ENCODE results near the gene INSIG2. TPM values are rescaled to one million over a fixed set of nuclear protein-coding genes. Genes with fewer than 3 reads are reported as not detected.

Gene INSIG2
- total RNA-seq, 1 experiment from 2014 or later = 8.5 TPM

GRCh38 chr2:118103951-118104940 lies 16.0 kb downstream of the INSIG2 start:
- Histone ChIP-seq H3K27me3 (ENCODE audit: low read length) (no peaks in the 10 kb centered on the region), H3K4me1 (ENCODE audit: insufficient read depth, low read length) (peaks cover 14% of the 10 kb centered on the region), H3K9ac (ENCODE audit: low read length) (no peak overlapping the region), H3K36me3 (ENCODE audit: low read depth, low read length) (peaks cover 41% of the 10 kb centered on the region), H3K4me3 (ENCODE audit: low read length) (no peak overlapping the region), H3F3A (ENCODE audit: low read length, unreplicated experiment) (no peaks in the 10 kb centered on the region), H3K9me2 (replicated peaks; ENCODE audit: low read length) (no peaks in the 10 kb centered on the region), H4K20me1 (ENCODE audit: low read length) (no peaks in the 10 kb centered on the region), H2AFZ (ENCODE audit: low read length) (no peak overlapping the region), H3K27ac (ENCODE audit: low read length) (no peak overlapping the region), H3K9me3 (ENCODE audit: low read length) (no peaks in the 10 kb centered on the region), H3K79me2 (ENCODE audit: low read length) (no peaks in the 10 kb centered on the region), H3K4me2 (ENCODE audit: low read length) (no peak overlapping the region)
- intact Hi-C loops (cut with micrococcal nuclease) = no loop called here
- DNase-seq (no peak), ATAC-seq (no peak)
- TF ChIP-seq EZH2 (IDR thresholded peaks at IDR 0.05; ENCODE audit: low read length, unreplicated experiment) (no peak), EZH2phosphoT487 (IDR thresholded peaks at IDR 0.05; ENCODE audit: borderline replicate concordance, low read length) (no peak), CTCF (conservative IDR thresholded peaks at IDR 0.05; ENCODE audit: low read depth, low read length) (no peak)
- ChIA-PET POLR2A (ENCODE audit: unreplicated experiment) (interaction anchor here (0.6 kb wide), 1 partner anchor 535 kb away, joined by 3 read pairs; no protein-coding TSS in a partner anchor), CTCF (no interaction called here)
- BruUV-seq (replicated peaks) = no TSS peak

- Histone ChIP-seq H3K27me3 (ENCODE audit: low read length) (no peaks in the 10 kb centered on the region), H3K9me3 (ENCODE audit: low read length) (no peaks in the 10 kb centered on the region), H3K9ac (ENCODE audit: low read length) (no peak overlapping the region), H3K36me3 (ENCODE audit: low read depth, low read length) (peaks cover 47% of the 10 kb centered on the region), H3K27ac (ENCODE audit: low read length) (no peak overlapping the region), H3K79me2 (ENCODE audit: low read length) (no peaks in the 10 kb centered on the region), H3K4me1 (ENCODE audit: insufficient read depth, low read length) (peaks cover 14% of the 10 kb centered on the region), H3K4me3 (ENCODE audit: low read length) (no peak overlapping the region), H2AFZ (ENCODE audit: low read length) (no peak overlapping the region), H3F3A (ENCODE audit: low read length, unreplicated experiment) (no peaks in the 10 kb centered on the region), H3K9me2 (replicated peaks; ENCODE audit: low read length) (no peaks in the 10 kb centered on the region), H3K4me2 (ENCODE audit: low read length) (no peak overlapping the region), H4K20me1 (ENCODE audit: low read length) (no peaks in the 10 kb centered on the region)
- ChIA-PET POLR2A (ENCODE audit: unreplicated experiment) (no interaction called here), CTCF (no interaction called here)
- no peak for ATAC-seq
- DNase-seq = no peak
- TF ChIP-seq EZH2 (IDR thresholded peaks at IDR 0.05; ENCODE audit: low read length, unreplicated experiment) = no peak
- no peak for TF ChIP-seq CTCF (conservative IDR thresholded peaks at IDR 0.05; ENCODE audit: low read depth, low read length)
- no peak for TF ChIP-seq EZH2phosphoT487 (IDR thresholded peaks at IDR 0.05; ENCODE audit: borderline replicate concordance, low read length)
- intact Hi-C loops (cut with micrococcal nuclease) = no loop called here
- BruUV-seq (replicated peaks) = no TSS peak
These were observed 17.2 kb downstream of the INSIG2 start for GRCh38 chr2:118105497-118105896.

GRCh38 chr2:118106926-118107325 lies 18.7 kb downstream of the INSIG2 start:
- Histone ChIP-seq H3K4me1 (ENCODE audit: insufficient read depth, low read length) (peaks cover 18% of the 10 kb centered on the region), H3K9me2 (replicated peaks; ENCODE audit: low read length) (no peaks in the 10 kb centered on the region), H4K20me1 (ENCODE audit: low read length) (no peaks in the 10 kb centered on the region), H3F3A (ENCODE audit: low read length, unreplicated experiment) (no peaks in the 10 kb centered on the region), H3K9me3 (ENCODE audit: low read length) (no peaks in the 10 kb centered on the region), H3K79me2 (ENCODE audit: low read length) (no peaks in the 10 kb centered on the region), H3K4me2 (ENCODE audit: low read length) (no peak overlapping the region), H3K36me3 (ENCODE audit: low read depth, low read length) (peaks cover 43% of the 10 kb centered on the region), H2AFZ (ENCODE audit: low read length) (no peak overlapping the region), H3K27ac (ENCODE audit: low read length) (no peak overlapping the region), H3K4me3 (ENCODE audit: low read length) (no peak overlapping the region), H3K27me3 (ENCODE audit: low read length) (no peaks in the 10 kb centered on the region), H3K9ac (ENCODE audit: low read length) (no peak overlapping the region)
- POLR2A ChIA-PET (ENCODE audit: unreplicated experiment) = no interaction called here
- ATAC-seq = no peak
- no peak for TF ChIP-seq EZH2 (IDR thresholded peaks at IDR 0.05; ENCODE audit: low read length, unreplicated experiment)
- TF ChIP-seq CTCF (conservative IDR thresholded peaks at IDR 0.05; ENCODE audit: low read depth, low read length) = no peak
- TF ChIP-seq EZH2phosphoT487 (IDR thresholded peaks at IDR 0.05; ENCODE audit: borderline replicate concordance, low read length) = no peak
- intact Hi-C loops (cut with micrococcal nuclease) = no loop called here
- DNase-seq = no peak
- BruUV-seq (replicated peaks) = no TSS peak
- CTCF ChIA-PET = no interaction called here

Measured in PC-3 (cell line).